OCI-LY1 (cell line): ENCODE data around the gene NRP2.

Experiments used
- H2AFZ ChIP-seq: fragments of 200-600 bp; sonication (generic), shearing (Covaris generic); 2 replicates; pipeline ENCODE4 v1.6.0; 2014; ENCODE audit warnings: antibody characterized with exemption, mild to moderate bottlenecking, low read length
- H3F3A ChIP-seq: fragments of 200-600 bp; sonication (generic), shearing (Covaris generic); 2 replicates; pipeline ENCODE4 v1.6.0; 2014; ENCODE audit warnings: mild to moderate bottlenecking, antibody characterized with exemption, low read length, moderate library complexity; ENCODE audit not compliant: insufficient read depth
- H3K27ac ChIP-seq: fragments of 200-600 bp; sonication (generic); 2 replicates; pipeline ENCODE4 v1.5.1; 2014; ENCODE audit warnings: low read length, mixed run types, mild to moderate bottlenecking, low read depth; ENCODE audit not compliant: poor library complexity, severe bottlenecking
- H3K27me3 ChIP-seq: fragments of 200-600 bp; sonication (generic); 2 replicates; pipeline ENCODE4 v1.6.0; 2014; ENCODE audit warnings: antibody characterized with exemption, mild to moderate bottlenecking, low read length, moderate library complexity; ENCODE audit not compliant: insufficient read depth
- H3K36me3 ChIP-seq: fragments of 200-600 bp; sonication (generic); 2 replicates; pipeline ENCODE4 v1.6.1; 2014; ENCODE audit warnings: mild to moderate bottlenecking, antibody characterized with exemption, low read length, moderate library complexity, mixed read lengths; ENCODE audit not compliant: insufficient read depth
- H3K4me1 ChIP-seq: fragments of 200-600 bp; sonication (generic); 2 replicates; pipeline ENCODE4 v1.5.1; 2014; ENCODE audit warnings: mild to moderate bottlenecking, low read length, moderate library complexity; ENCODE audit not compliant: insufficient read depth, severe bottlenecking
- H3K4me2 ChIP-seq: fragments of 200-600 bp; sonication (generic), shearing (Covaris generic); 2 replicates; pipeline ENCODE4 v1.6.1; 2014; ENCODE audit warnings: low read length
- H3K4me3 ChIP-seq: fragments of 200-600 bp; sonication (generic); 2 replicates; pipeline ENCODE4 v1.5.1; 2014; ENCODE audit warnings: low read length, low read depth, mild to moderate bottlenecking, mixed read lengths; ENCODE audit not compliant: poor library complexity, severe bottlenecking
- H3K79me2 ChIP-seq: fragments of 200-600 bp; shearing (Covaris generic); 2 replicates; pipeline ENCODE4 v1.6.1; 2016; ENCODE audit warnings: mixed run types, low read length, mixed read lengths; ENCODE audit not compliant: insufficient read depth
- H3K9ac ChIP-seq: fragments of 200-600 bp; sonication (generic), shearing (Covaris generic); 2 replicates; pipeline ENCODE4 v1.6.1; 2014; ENCODE audit warnings: mild to moderate bottlenecking, low read length, mixed read lengths
- H3K9me2 ChIP-seq: fragments of 200-600 bp; sonication (generic), shearing (Covaris generic); 2 replicates; pipeline ENCODE4 v1.6.1; 2014; ENCODE audit warnings: low read depth, mild to moderate bottlenecking, low read length, mixed read lengths
- H3K9me3 ChIP-seq: fragments of 200-600 bp; shearing (Covaris generic); 2 replicates; pipeline ENCODE4 v1.6.1; 2014; ENCODE audit warnings: low read length, mixed read lengths
- H4K20me1 ChIP-seq: fragments of 200-600 bp; sonication (generic), shearing (Covaris generic); 2 replicates; pipeline ENCODE4 v1.6.0; 2016; ENCODE audit warnings: mild to moderate bottlenecking, low read length; ENCODE audit not compliant: insufficient read depth
- CTCF ChIP-seq: fragments of 200-600 bp; sonication (generic), shearing (Covaris generic); IDR thresholded peaks from 2 replicates; pipeline ENCODE4 v1.5.1; 2017; ENCODE audit warnings: mild to moderate bottlenecking, antibody characterized with exemption, low read length, moderate library complexity, mixed read lengths
- EZH2 ChIP-seq: fragments of 200-600 bp; sonication (generic), shearing (Covaris generic); IDR thresholded peaks from 2 replicates; pipeline ENCODE4 v1.8.0; 2017; ENCODE audit warnings: borderline replicate concordance, mixed run types, mild to moderate bottlenecking, antibody characterized with exemption, low read length, moderate library complexity, mixed read lengths

Gene NRP2

GRCh38 chr2:205682971-205683501, 735 bp downstream of the NRP2 start:
- H4K20me1 ChIP-seq = no peaks in the 10 kb centered on the region
- peaks cover 33% of the 10 kb centered on the region for H3K4me1 ChIP-seq
- H3K4me3 ChIP-seq = peak overlapping the region; percentile 72
- H3K79me2 ChIP-seq = no peaks in the 10 kb centered on the region
- H3K4me2 ChIP-seq = peak overlapping the region; percentile 70
- TF ChIP-seq CTCF = no peak
- TF ChIP-seq EZH2 = no peak
- no peaks in the 10 kb centered on the region for H3K36me3 ChIP-seq
- H3K27ac ChIP-seq = no peak overlapping the region
- no peaks in the 10 kb centered on the region for H3K9me2 ChIP-seq
- no peaks in the 10 kb centered on the region for H3K9me3 ChIP-seq
- H3F3A ChIP-seq = no peaks in the 10 kb centered on the region
- peak overlapping the region; percentile 63 for H3K9ac ChIP-seq
- H3K27me3 ChIP-seq = no peaks in the 10 kb centered on the region
- no peak overlapping the region for H2AFZ ChIP-seq

GRCh38 chr2:205683502-205684367, 1.4 kb downstream of the NRP2 start:
- H3K27ac ChIP-seq = no peak overlapping the region
- no peaks in the 10 kb centered on the region for H3K79me2 ChIP-seq
- H4K20me1 ChIP-seq = no peaks in the 10 kb centered on the region
- peak overlapping the region; percentile 72 for H3K4me3 ChIP-seq
- H3F3A ChIP-seq = no peaks in the 10 kb centered on the region
- no peaks in the 10 kb centered on the region for H3K9me2 ChIP-seq
- no peaks in the 10 kb centered on the region for H3K9me3 ChIP-seq
- peaks cover 33% of the 10 kb centered on the region for H3K4me1 ChIP-seq
- no peaks in the 10 kb centered on the region for H3K27me3 ChIP-seq
- peak overlapping the region; percentile 70 for H3K4me2 ChIP-seq
- TF ChIP-seq EZH2 = no peak
- TF ChIP-seq CTCF = no peak
- H3K9ac ChIP-seq = peak overlapping the region; percentile 63; the same call in 1 of the 2 replicates
- H2AFZ ChIP-seq = no peak overlapping the region
- H3K36me3 ChIP-seq = no peaks in the 10 kb centered on the region

DNA sequence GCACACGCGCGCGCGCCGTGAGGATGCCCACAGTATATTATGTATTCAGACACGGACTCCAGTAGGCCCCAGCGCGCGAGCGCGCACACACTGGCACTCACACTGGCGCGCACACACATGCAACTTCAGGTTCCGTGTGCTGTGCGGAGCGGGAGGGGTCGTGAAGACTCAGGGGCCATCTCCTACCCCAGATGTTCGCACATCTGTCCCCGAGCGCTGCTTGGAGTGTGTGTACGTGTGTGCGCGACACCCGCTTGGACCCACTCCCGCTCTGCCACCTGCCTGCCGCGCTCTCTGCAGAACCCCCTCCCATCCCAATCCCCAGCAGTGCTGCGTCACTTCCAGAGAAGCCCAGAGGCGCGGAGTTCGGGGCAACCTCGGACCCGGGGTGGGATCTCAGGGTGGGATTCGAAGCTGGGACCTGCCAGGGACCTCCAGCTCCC, 2.6 kb downstream of the NRP2 start:
- H3K9me3 ChIP-seq = no peaks in the 10 kb centered on the region
- no peak overlapping the region for H3K9ac ChIP-seq
- no peak overlapping the region for H3K4me3 ChIP-seq
- H3F3A ChIP-seq = no peaks in the 10 kb centered on the region
- no peaks in the 10 kb centered on the region for H3K9me2 ChIP-seq
- TF ChIP-seq CTCF = no peak
- no peak for TF ChIP-seq EZH2
- no peaks in the 10 kb centered on the region for H3K36me3 ChIP-seq
- no peak overlapping the region for H2AFZ ChIP-seq
- no peak overlapping the region for H3K27ac ChIP-seq
- peaks cover 33% of the 10 kb centered on the region for H3K4me1 ChIP-seq
- H3K27me3 ChIP-seq = no peaks in the 10 kb centered on the region
- H3K4me2 ChIP-seq = no peak overlapping the region
- H3K79me2 ChIP-seq = no peaks in the 10 kb centered on the region
- H4K20me1 ChIP-seq = no peaks in the 10 kb centered on the region
